ENCODE data around the gene ADH6. TPM values are rescaled to one million over a fixed set of nuclear protein-coding genes. Genes with fewer than 3 reads are reported as not detected.
A peak's percentile ranks its signal among the peaks of the same experiment; 100 is the strongest.

Gene ADH6
- total and polyA plus RNA-seq, 2 of the 13 experiments (the other 11 are each of a cell fraction or from before 2014, with no cell fraction given) = 39.8 to 73.9 TPM

GRCh38 chr4:99157478-99157935 lies 61.5 kb downstream of the ADH6 start (continued):
- TF ChIP-seq MXI1 (IDR thresholded peaks at IDR 0.05; ENCODE audit: borderline replicate concordance, low read depth, low read length) (no peak; the same call in 2 of the 3 replicates), AHDC1 (CRISPR knock-in tag; IDR thresholded peaks at IDR 0.05; ENCODE audit: borderline replicate concordance) (peak; percentile 99), ZNF333 (CRISPR knock-in tag; IDR thresholded peaks at IDR 0.05; ENCODE audit: borderline replicate concordance) (no peak), SRY (CRISPR knock-in tag; IDR thresholded peaks at IDR 0.05) (no peak; the same call in 1 of the 2 replicates), ZNF318 (CRISPR knock-in tag; IDR thresholded peaks at IDR 0.05) (no peak), TMF1 (CRISPR knock-in tag; IDR thresholded peaks at IDR 0.05; ENCODE audit: low read depth) (no peak), ZBTB20 (CRISPR knock-in tag; IDR thresholded peaks at IDR 0.05; ENCODE audit: borderline replicate concordance, low read depth) (peak; percentile 94; the same call in 1 of the 2 replicates), ZNF142 (CRISPR knock-in tag; IDR thresholded peaks at IDR 0.05) (peak; percentile 77; the same call in 1 of the 2 replicates)

Measured in HepG2 (cell line).